ENCODE measurements around the gene FOXO4. TPM values are rescaled to one million over a fixed set of nuclear protein-coding genes. Genes with fewer than 3 reads are reported as not detected.

FOXO4 gene
- total RNA-seq, 4 donors from 2014 or later, result 28.2 to 45.0 (median 35.3) TPM

- Histone ChIP-seq H3K4me3 (no peak overlapping the region), H3K36me3 (no peaks in the 10 kb centered on the region), H3K9me3 (no peaks in the 10 kb centered on the region), H3K27me3 (no peaks in the 10 kb centered on the region), H3K4me1 (peaks cover 6 to 15% (median 13%) of the 10 kb centered on the region in 4 donors), H3K27ac (replicated peaks in 1 of 4) (no peak overlapping the region)
- DNase-seq (ENCODE audit: extremely low spot score), result no peak
- 66% methylated on average over 5 of the region's 5 CpGs for WGBS
- no peak for TF ChIP-seq POLR2A (IDR thresholded peaks at IDR 0.05; ENCODE audit: low read depth)
- TF ChIP-seq POLR2AphosphoS5 (IDR thresholded peaks at IDR 0.05), result no peak
- TF ChIP-seq, protein P1, sequence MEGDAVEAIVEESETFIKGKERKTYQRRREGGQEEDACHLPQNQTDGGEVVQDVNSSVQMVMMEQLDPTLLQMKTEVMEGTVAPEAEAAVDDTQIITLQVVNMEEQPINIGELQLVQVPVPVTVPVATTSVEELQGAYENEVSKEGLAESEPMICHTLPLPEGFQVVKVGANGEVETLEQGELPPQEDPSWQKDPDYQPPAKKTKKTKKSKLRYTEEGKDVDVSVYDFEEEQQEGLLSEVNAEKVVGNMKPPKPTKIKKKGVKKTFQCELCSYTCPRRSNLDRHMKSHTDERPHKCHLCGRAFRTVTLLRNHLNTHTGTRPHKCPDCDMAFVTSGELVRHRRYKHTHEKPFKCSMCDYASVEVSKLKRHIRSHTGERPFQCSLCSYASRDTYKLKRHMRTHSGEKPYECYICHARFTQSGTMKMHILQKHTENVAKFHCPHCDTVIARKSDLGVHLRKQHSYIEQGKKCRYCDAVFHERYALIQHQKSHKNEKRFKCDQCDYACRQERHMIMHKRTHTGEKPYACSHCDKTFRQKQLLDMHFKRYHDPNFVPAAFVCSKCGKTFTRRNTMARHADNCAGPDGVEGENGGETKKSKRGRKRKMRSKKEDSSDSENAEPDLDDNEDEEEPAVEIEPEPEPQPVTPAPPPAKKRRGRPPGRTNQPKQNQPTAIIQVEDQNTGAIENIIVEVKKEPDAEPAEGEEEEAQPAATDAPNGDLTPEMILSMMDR (IDR thresholded peaks at IDR 0.05), result no peak
- no peak for TF ChIP-seq EP300 (IDR thresholded peaks at IDR 0.05)
- intact Hi-C loops (cut with DNase I), result no loop called here
These were observed 25.1 kb upstream of the FOXO4 start for GRCh38 chrX:71070531-71070930.

GRCh38 chrX:71081330-71082123 lies 14.1 kb upstream of the FOXO4 start:
- WGBS, result 37% methylated on average over 3 of the region's 3 CpGs
- TF ChIP-seq POLR2A (IDR thresholded peaks at IDR 0.05; ENCODE audit: low read depth), result no peak
- Histone ChIP-seq H3K27me3 (peaks cover 0 to 3% (median 0%) of the 10 kb centered on the region in 4 donors), H3K27ac (replicated peaks in 1 of 4) (no peak overlapping the region), H3K4me3 (no peak overlapping the region), H3K9me3 (no peaks in the 10 kb centered on the region), H3K36me3 (no peaks in the 10 kb centered on the region), H3K4me1 (peaks cover 0 to 4% (median 0%) of the 10 kb centered on the region in 4 donors)
- DNase-seq (ENCODE audit: extremely low spot score), result no peak
- intact Hi-C loops (cut with DNase I), result no loop called here

- Histone ChIP-seq H3K27me3 (peaks cover 0 to 3% (median 0%) of the 10 kb centered on the region in 4 donors), H3K4me3 (no peak overlapping the region), H3K27ac (replicated peaks in 1 of 4) (no peak overlapping the region), H3K4me1 (peaks cover 0 to 4% (median 0%) of the 10 kb centered on the region in 4 donors), H3K36me3 (no peaks in the 10 kb centered on the region), H3K9me3 (no peaks in the 10 kb centered on the region)
- intact Hi-C loops (cut with DNase I), result no loop called here
- 82% methylated on average over 5 of the region's 5 CpGs for WGBS
- TF ChIP-seq POLR2AphosphoS5 (IDR thresholded peaks at IDR 0.05) (no peak), EP300 (IDR thresholded peaks at IDR 0.05) (no peak), POLR2A (IDR thresholded peaks at IDR 0.05; ENCODE audit: low read depth) (no peak)
- DNase-seq (ENCODE audit: extremely low spot score), result no peak
These were observed 13.5 kb upstream of the FOXO4 start for GRCh38 chrX:71082124-71082647.

DNA sequence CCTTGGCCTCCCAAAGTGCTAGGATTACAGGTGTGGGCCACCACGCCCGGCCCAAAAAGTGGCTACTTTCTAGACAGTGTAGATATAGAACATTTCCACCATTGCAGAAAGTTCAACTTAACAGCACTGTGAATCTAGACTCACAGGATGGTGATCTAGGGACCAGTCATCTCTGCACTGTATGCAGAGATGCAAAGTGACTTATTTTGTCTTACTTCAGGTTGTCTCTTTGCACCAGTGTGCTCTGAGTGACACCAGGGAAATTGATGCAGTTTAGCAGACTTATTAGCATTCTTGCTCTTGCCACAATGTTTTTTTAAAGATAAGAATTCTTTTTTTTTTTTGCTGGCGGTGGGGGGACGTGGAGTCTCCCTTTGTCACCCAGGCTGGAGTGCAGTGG lies 12.8 kb upstream of the FOXO4 start:
- intact Hi-C loops (cut with DNase I), result no loop called here
- H3K27ac ChIP-seq (replicated peaks in 1 of 4), result no peak overlapping the region

DNA sequence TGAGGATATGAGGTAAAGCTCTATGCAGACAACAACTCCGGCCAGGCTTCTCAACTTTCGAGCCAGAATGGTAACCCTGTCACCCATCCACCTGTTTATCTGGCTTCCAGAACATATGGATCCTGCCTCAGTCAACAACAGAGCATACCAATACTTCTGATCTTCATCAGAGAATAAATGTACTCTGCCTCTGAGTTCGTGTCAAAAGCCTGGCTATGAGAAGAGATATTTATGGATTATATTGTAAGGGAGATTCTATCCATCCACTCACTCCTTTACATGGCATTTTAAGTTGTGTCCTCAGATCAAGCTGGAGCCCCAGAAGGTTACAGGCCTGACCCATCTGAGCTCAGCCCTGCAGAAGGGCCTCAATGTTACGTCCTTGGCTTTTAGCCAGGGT lies 9.8 kb upstream of the FOXO4 start:
- intact Hi-C loops (cut with DNase I), result no loop called here
- H3K4me1 ChIP-seq, result peaks cover 0 to 4% (median 0%) of the 10 kb centered on the region in 4 donors
- 60% methylated on average over 4 of the region's 4 CpGs for WGBS
- DNase-seq (ENCODE audit: extremely low spot score), result no peak
- no peaks in the 10 kb centered on the region for H3K9me3 ChIP-seq
- H3K36me3 ChIP-seq, result no peaks in the 10 kb centered on the region
- no peak for TF ChIP-seq EP300 (IDR thresholded peaks at IDR 0.05)
- TF ChIP-seq POLR2AphosphoS5 (IDR thresholded peaks at IDR 0.05), result no peak
- TF ChIP-seq, protein P1 (IDR thresholded peaks at IDR 0.05), result no peak
- TF ChIP-seq POLR2A (IDR thresholded peaks at IDR 0.05; ENCODE audit: low read depth), result no peak
- H3K27me3 ChIP-seq, result peaks cover 0 to 3% (median 0%) of the 10 kb centered on the region in 4 donors
- no peak overlapping the region for H3K4me3 ChIP-seq
- no peak overlapping the region for H3K27ac ChIP-seq (replicated peaks in 1 of 4)

More for the DNA sequence above, 12.8 kb upstream of the FOXO4 start:
- no peaks in the 10 kb centered on the region for H3K36me3 ChIP-seq
- no peak for TF ChIP-seq EP300 (IDR thresholded peaks at IDR 0.05)
- no peak for TF ChIP-seq POLR2A (IDR thresholded peaks at IDR 0.05; ENCODE audit: low read depth)
- TF ChIP-seq, protein P1 (IDR thresholded peaks at IDR 0.05), result no peak
- no peak for TF ChIP-seq POLR2AphosphoS5 (IDR thresholded peaks at IDR 0.05)
- H3K9me3 ChIP-seq, result no peaks in the 10 kb centered on the region
- peaks cover 0 to 3% (median 0%) of the 10 kb centered on the region in 4 donors for H3K27me3 ChIP-seq
- H3K4me1 ChIP-seq, result peaks cover 0 to 4% (median 0%) of the 10 kb centered on the region in 4 donors
- no peak for DNase-seq (ENCODE audit: extremely low spot score)
- no peak overlapping the region for H3K4me3 ChIP-seq
- 75% methylated on average over 4 of the region's 4 CpGs for WGBS

All from esophagus muscularis mucosa (tissue), 4 donors.